HG02852 (cell line): ENCODE measurements around the gene NMRK2.
"Not testable (repeated sequence)": the region's sequence is repeated elsewhere in the genome, so short reads cannot be mapped to it uniquely, and the experiment has no call there.

Experiments used
- ATAC-seq: cut with Tn5 transposase; IDR thresholded peaks from one replicate; pipeline ENCODE4 v1.9.1; 2021; ENCODE audit warnings: mild to moderate bottlenecking, moderate library complexity; ENCODE audit not compliant: unreplicated experiment

Gene NMRK2

GRCh38 chr19:3932931-3933810 lies at the start of gene NMRK2:
TSS of gene NMRK2 (plus strand) at chr19:3933069. CDS start at chr19:3933672, 603 bp downstream.
- no peak for ATAC-seq

DNA sequence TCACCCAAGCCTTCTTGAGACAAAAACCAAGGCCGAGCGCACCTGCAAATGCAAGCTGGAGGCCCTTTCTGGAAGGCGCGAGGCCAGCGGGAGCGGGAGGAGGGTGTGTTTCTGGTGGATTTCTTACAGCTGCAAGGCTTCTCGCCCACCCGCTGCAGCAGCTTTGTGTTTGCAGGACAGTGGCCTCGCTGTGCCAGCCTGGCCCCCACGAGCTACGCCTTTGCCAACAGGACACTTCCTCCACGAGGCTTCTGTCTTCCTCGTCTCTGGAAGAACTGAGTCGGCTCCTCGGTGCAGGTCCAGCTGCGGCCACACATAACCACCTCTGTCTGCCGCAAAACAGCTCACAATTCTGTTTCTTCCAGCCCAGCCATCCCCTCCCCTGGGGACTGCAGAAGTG lies 42.3 kb upstream of the NMRK2 start:
- ATAC-seq, result no peak

GRCh38 chr19:3893509-3894179 lies 39.2 kb upstream of the NMRK2 start:
- ATAC-seq, result no peak

- ATAC-seq, result not testable (repeated sequence)
These were observed 37.9 kb upstream of the NMRK2 start for GRCh38 chr19:3894959-3895358.

DNA sequence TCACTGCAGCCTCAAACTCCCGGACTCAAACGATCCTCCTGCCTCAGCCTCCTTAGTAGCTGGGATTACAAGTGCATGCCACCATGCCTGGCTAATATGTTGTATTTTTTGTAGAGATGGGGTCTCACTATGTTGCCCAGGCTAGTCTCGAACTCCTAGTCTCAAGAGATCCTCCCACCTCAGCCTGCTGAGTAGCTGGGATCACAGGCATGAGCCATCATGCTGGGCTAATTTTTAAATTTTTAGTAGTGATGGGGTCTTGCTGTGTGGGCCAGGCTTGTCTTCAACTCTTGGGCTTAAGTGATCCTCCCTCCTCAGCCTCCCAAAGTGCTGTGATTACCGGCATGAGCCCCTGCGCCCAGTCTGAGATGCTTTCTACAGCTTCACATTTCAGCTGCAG lies 37.1 kb upstream of the NMRK2 start:
- no peak for ATAC-seq

DNA sequence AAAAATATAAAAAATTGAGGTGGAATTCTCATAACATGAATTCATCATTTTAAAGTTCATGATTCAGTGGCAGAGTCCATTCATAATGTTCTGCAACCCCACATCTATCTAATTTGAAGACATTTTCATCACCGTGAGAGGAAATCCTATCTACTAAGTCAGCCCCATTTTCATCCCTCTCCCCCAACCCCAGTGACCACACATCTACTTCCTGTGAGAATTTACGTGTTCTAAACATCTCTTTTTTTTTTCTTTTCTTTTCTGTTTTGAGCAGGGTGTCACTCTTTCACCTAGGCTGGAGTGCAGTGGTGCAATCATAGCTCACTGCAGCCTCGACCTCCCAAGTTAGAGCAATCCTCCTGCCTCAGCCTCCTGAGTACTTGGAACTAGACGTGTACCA lies 34.9 kb upstream of the NMRK2 start:
- ATAC-seq, result no peak

- no peak for ATAC-seq
These were observed 34.4 kb upstream of the NMRK2 start for GRCh38 chr19:3898426-3898825.

- no peak for ATAC-seq
These were observed 33.2 kb upstream of the NMRK2 start for GRCh38 chr19:3899531-3900294.

DNA sequence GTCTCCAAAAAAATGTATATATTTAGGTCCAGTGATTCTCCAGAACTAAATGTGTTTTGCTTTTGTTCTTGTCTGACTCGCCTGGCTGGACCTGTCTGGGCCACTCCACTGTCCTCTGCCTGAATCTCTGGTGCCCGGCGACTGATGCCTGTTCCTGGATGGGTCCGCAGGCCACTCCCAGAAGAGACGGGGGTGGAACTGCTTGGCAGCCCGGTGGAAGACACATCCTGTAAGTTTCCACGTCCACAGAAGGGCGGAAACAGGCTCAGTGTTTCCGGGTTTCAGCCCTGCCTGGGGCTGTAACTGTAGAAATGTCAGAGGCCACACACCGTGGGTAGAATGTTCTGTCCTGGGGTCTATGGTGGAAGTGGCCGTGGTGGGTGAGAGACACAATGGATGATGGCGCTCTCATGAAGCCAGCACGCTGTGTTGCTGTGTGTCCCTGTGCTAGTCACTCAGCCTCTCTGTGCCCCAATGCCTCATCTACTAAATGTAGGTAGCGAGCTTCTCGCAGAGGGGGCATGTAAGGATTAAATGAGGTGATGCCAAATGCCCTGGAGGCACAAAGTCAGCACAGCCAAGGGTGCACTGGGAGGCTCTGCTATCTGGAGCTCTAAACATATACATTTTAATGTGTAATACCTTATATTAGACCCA lies 30.4 kb upstream of the NMRK2 start:
- no peak for ATAC-seq

GRCh38 chr19:3904233-3904632 lies 28.6 kb upstream of the NMRK2 start:
- ATAC-seq, result no peak

- no peak for ATAC-seq
These were observed 25.1 kb upstream of the NMRK2 start for GRCh38 chr19:3907626-3908265.

DNA sequence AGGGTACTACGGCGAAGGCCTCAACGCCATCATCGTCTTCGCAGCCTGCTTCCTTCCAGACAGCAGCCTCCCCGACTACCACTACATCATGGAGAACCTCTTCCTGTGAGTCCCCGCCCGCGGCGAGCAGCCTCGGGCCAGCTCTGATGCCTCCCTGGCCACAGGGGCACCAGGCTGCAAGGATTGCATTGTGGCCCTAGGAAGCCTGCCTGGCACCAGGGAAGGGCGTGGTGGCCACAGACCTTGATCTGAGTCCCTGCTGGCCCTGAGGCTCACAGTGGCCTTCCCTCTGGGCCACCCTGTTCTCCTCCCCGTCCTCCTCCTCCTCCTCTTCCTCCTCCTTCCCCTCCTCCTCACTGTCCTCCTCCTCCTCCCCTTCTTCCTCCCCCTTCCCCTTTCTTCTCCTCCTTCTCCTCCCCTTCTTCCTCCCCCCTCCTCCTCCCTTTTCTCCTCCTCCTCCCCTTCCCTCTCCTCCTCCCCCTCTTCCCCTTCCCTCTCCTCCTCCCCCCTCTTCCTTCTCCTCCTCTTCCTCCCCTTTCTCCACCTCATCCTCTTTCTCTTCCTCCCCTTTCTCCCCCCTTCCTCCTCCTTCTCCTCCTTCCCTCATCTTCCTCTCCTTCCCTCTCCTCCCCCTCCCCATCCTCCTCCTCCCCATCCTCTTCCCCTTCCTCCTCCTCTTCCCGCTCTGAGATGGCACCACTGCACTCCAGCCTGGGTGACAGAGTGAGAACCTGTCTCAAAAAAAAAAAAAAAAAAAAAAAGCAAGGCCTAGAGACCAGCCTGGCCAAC lies 24.4 kb upstream of the NMRK2 start:
- ATAC-seq, result no peak

GRCh38 chr19:3910105-3910504 lies 22.8 kb upstream of the NMRK2 start:
- no peak for ATAC-seq

- no peak for ATAC-seq
These were observed 18.7 kb upstream of the NMRK2 start for GRCh38 chr19:3914199-3914598.

DNA sequence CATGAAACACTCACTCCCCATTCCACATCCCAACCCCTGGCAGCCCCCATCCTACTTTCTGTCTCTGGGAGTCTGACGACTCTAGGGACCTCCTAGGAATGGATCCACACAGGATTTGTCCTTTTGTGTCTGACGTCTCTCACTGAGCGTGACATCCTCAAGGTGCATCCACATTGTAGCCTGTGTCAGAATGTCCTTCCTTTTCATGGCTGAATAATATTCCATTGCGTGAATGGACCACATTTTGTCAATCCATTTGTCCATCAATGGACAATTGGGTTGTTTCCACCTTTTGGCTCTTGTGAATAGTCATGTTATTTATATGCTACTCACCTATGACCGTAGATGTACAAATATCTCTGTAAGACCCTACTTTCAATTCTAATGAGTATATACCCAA lies 16.8 kb upstream of the NMRK2 start:
- ATAC-seq, result no peak

DNA sequence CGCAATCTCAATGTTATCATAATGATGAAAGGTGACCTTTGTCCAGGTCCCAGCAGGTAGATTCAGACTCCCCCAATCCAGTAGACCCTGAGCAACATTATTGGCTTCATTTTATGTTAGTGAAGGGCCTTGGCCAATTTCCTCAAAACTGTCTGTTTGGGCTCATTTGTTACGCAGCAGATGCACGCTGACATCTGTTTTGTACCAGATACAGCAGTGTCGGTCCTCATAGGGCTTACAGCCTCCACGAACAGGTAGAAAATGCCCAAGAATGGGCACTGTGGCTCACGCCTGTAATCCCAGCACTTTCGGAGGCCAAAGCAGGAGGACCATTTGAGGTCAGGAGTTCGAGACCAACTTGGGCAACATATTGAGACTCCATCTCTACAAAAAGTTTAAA lies 13.1 kb upstream of the NMRK2 start:
- no peak for ATAC-seq

DNA sequence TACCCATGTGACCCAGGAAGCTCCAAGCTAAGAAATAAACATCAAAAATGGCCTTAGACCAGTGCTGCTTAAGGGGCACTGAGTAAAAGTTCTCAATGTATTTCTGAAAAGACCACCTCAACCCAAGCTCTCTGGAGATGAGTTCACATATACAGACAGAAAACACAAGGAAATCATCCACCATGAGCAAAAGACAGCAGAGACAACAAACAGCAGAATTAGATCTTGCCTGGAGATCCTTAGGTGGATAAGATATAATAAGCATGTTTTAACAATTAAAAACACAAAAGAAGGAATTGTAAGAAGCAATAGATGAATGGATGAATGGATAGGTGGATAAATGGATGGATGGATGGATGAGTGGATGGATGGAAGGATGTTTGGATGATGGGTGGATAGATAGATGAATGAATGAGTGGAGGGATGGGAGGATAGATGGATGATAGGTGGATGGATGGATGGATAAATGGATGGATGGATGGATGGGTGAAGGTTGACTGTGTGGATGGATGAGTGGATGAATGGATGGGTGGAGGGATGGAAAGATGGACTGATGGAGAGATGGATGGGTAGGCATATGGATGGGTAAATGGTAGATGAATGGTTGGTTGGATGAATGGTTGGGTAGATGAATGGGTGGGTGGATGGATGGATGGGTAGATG lies 9.6 kb upstream of the NMRK2 start:
- ATAC-seq, result no peak

- no peak for ATAC-seq
These were observed 9.0 kb upstream of the NMRK2 start for GRCh38 chr19:3923912-3924311.

GRCh38 chr19:3931041-3931440 lies 1.8 kb upstream of the NMRK2 start:
- ATAC-seq, result no peak
